Measurements from ENCODE around the gene SASH1. TPM values are rescaled to one million over a fixed set of nuclear protein-coding genes. Genes with fewer than 3 reads are reported as not detected.

SASH1 gene
- total and polyA plus RNA-seq, 5 donors: 14.1 to 33.2 (median 29.0) TPM

- Histone ChIP-seq H3K4me1 (ENCODE audit: control insufficient read depth, insufficient read depth, low read length) (no peaks in the 10 kb centered on the region), H3K27ac (ENCODE audit: low read length) (peak overlapping the region; percentile 4), H3K4me3 (ENCODE audit: low read length) (no peak overlapping the region), H3K27me3 (ENCODE audit: control insufficient read depth, insufficient read depth) (no peaks in the 10 kb centered on the region), H3K9me3 (ENCODE audit: control insufficient read depth, low read length) (no peaks in the 10 kb centered on the region)
- ATAC-seq: peak in 1 of 2 donors; percentile 25
- 69% methylated on average over 8 of the region's 8 CpGs for WGBS
- intact Hi-C loops (cut with DNase I): no loop called here
- DNase-seq: no peak
Measured at GRCh38 chr6:148524976-148525375, 182.3 kb downstream of the SASH1 start.

DNA sequence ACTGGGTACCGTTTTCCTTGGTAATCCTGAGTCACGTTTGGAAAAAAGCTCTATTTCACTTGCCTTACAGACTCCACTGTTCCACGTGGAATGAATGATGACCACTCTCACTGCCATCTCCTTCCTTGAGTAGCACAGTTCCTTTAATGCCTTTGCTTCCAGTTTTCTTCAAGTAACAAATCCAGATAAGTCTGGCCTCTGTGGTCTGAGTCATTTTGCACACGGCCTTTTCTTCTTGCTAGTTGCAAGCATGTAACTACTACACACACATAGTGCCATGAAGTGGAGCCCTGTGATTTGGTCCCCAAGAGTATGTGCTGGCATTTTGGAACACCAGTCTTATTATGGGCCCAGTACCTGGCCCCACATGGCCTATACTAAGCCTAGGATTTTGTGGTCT, 182.8 kb downstream of the SASH1 start:
- ATAC-seq: peak; percentile 34 to 48
- Histone ChIP-seq H3K27me3 (ENCODE audit: control insufficient read depth, insufficient read depth) (no peaks in the 10 kb centered on the region), H3K27ac (ENCODE audit: low read length) (no peak overlapping the region), H3K4me1 (ENCODE audit: control insufficient read depth, insufficient read depth, low read length) (no peaks in the 10 kb centered on the region), H3K4me3 (ENCODE audit: low read length) (no peak overlapping the region), H3K9me3 (ENCODE audit: control insufficient read depth, low read length) (no peaks in the 10 kb centered on the region)
- no peak for DNase-seq
- 66% methylated on average over 4 of the region's 4 CpGs for whole genome bisulfite sequencing
- intact Hi-C loops (cut with DNase I): no loop called here

DNA sequence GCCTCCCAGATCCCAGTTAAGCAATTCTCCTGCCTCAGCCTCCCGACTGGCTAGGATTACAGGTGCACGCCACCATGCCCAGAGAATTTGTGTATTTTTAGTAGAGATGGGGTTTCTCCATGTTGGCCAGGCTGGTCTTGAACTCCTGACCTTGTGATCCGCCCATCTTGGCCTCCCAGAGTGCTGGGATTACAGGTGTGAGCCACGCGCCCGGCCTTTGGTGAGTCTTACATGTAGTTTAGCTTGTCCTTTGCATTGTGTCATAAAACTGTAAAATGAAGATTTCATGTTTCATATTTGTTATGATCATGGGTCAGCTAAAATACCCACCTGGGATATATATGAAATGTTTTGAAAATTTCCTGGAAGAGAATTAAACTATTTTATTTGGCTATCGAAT, 183.5 kb downstream of the SASH1 start:
- Histone ChIP-seq H3K4me1 (ENCODE audit: control insufficient read depth, insufficient read depth, low read length) (no peaks in the 10 kb centered on the region), H3K27me3 (ENCODE audit: control insufficient read depth, insufficient read depth) (no peaks in the 10 kb centered on the region), H3K4me3 (ENCODE audit: low read length) (no peak overlapping the region), H3K9me3 (ENCODE audit: control insufficient read depth, low read length) (no peaks in the 10 kb centered on the region), H3K27ac (ENCODE audit: low read length) (no peak overlapping the region)
- ATAC-seq (no peak), DNase-seq (no peak)
- WGBS: 96% methylated on average over 7 of the region's 7 CpGs
- intact Hi-C loops (cut with DNase I): no loop called here

- Histone ChIP-seq H3K27ac (ENCODE audit: low read length) (no peak overlapping the region), H3K9me3 (ENCODE audit: control insufficient read depth, low read length) (no peaks in the 10 kb centered on the region), H3K4me3 (ENCODE audit: low read length) (no peak overlapping the region), H3K27me3 (ENCODE audit: control insufficient read depth, insufficient read depth) (no peaks in the 10 kb centered on the region), H3K4me1 (ENCODE audit: control insufficient read depth, insufficient read depth, low read length) (no peaks in the 10 kb centered on the region)
- ATAC-seq (no peak), DNase-seq (no peak)
- intact Hi-C loops (cut with DNase I): no loop called here
- WGBS: 56% methylated on average over 5 of the region's 5 CpGs
Measured at GRCh38 chr6:148528292-148528691, 185.7 kb downstream of the SASH1 start.

DNA sequence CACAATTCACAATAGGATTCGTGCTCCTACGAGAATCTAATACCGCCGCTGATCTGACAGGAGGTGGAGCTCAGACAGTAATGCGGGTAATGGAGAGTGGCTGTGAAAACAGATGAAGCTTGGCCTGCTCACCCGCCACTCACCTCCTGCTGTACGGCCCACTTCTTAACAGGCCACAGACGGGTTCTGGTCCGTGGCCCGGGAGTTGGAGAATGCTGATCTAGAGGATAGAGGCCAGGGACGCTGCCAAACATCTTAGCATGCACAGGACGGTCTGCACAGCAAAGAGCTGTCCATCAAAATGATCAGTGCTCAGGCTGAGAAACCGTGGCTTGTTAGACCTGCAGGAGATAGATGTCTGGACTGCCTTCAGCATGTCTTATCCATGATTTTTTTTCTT, 186.4 kb downstream of the SASH1 start:
- Histone ChIP-seq H3K27me3 (ENCODE audit: control insufficient read depth, insufficient read depth) (no peaks in the 10 kb centered on the region), H3K27ac (ENCODE audit: low read length) (no peak overlapping the region), H3K9me3 (ENCODE audit: control insufficient read depth, low read length) (no peaks in the 10 kb centered on the region), H3K4me3 (ENCODE audit: low read length) (no peak overlapping the region), H3K4me1 (ENCODE audit: control insufficient read depth, insufficient read depth, low read length) (no peaks in the 10 kb centered on the region)
- WGBS: 68% methylated on average over 13 of the region's 13 CpGs
- DNase-seq (peak in 1 of 3 donors; percentile 61), ATAC-seq (peak in 1 of 2 donors; percentile 6)
- intact Hi-C loops (cut with DNase I): no loop called here

- ATAC-seq (peak; percentile 54 to 78), DNase-seq (peak in 1 of 3 donors; percentile 65)
- Histone ChIP-seq H3K4me3 (ENCODE audit: low read length) (peak overlapping the region; percentile 18), H3K27ac (ENCODE audit: low read length) (peak overlapping the region; percentile 23), H3K27me3 (ENCODE audit: control insufficient read depth, insufficient read depth) (no peaks in the 10 kb centered on the region), H3K4me1 (ENCODE audit: control insufficient read depth, insufficient read depth, low read length) (no peaks in the 10 kb centered on the region), H3K9me3 (ENCODE audit: control insufficient read depth, low read length) (no peaks in the 10 kb centered on the region)
- intact Hi-C loops (cut with DNase I): no loop called here
- WGBS: 9% methylated on average over 8 of the region's 8 CpGs
Measured at GRCh38 chr6:148530394-148530953, 187.8 kb downstream of the SASH1 start.

DNA sequence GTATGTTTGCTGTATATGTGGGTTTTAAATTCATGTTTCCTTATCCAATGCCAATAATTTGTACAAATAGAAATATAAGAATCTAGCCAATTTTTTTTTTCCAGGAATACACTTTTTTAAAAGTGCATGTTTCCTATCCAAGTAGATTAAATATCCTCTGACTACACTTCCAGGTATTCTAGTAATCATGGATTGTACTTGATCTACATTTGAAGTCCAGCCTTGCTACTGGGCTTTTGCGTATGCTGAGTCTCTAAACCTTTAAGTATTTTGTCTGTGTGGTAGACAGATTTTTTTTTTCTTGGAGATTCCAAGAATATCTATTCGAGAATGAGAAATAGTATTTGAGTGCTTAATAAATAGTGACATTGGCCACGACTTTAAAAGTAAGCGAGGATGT, 188.3 kb downstream of the SASH1 start:
- H3K27ac ChIP-seq (ENCODE audit: low read length): no peak overlapping the region
- no peaks in the 10 kb centered on the region for H3K4me1 ChIP-seq (ENCODE audit: control insufficient read depth, insufficient read depth, low read length)
- WGBS: 71% methylated on average over 4 of the region's 4 CpGs
- no peak overlapping the region for H3K4me3 ChIP-seq (ENCODE audit: low read length)
- intact Hi-C loops (cut with DNase I): no loop called here
- no peak for DNase-seq
- peak in 1 of 2 donors; percentile 27 for ATAC-seq
- no peaks in the 10 kb centered on the region for H3K27me3 ChIP-seq (ENCODE audit: control insufficient read depth, insufficient read depth)
- no peaks in the 10 kb centered on the region for H3K9me3 ChIP-seq (ENCODE audit: control insufficient read depth, low read length)

- DNase-seq (no peak), ATAC-seq (no peak)
- intact Hi-C loops (cut with DNase I): no loop called here
- WGBS: 96% methylated on average over 13 of the region's 13 CpGs
- Histone ChIP-seq H3K9me3 (ENCODE audit: control insufficient read depth, low read length) (no peaks in the 10 kb centered on the region), H3K4me3 (ENCODE audit: low read length) (no peak overlapping the region), H3K27ac (ENCODE audit: low read length) (no peak overlapping the region), H3K4me1 (ENCODE audit: control insufficient read depth, insufficient read depth, low read length) (no peaks in the 10 kb centered on the region), H3K27me3 (ENCODE audit: control insufficient read depth, insufficient read depth) (no peaks in the 10 kb centered on the region)
Measured at GRCh38 chr6:148532698-148533097, 190.1 kb downstream of the SASH1 start.

DNA sequence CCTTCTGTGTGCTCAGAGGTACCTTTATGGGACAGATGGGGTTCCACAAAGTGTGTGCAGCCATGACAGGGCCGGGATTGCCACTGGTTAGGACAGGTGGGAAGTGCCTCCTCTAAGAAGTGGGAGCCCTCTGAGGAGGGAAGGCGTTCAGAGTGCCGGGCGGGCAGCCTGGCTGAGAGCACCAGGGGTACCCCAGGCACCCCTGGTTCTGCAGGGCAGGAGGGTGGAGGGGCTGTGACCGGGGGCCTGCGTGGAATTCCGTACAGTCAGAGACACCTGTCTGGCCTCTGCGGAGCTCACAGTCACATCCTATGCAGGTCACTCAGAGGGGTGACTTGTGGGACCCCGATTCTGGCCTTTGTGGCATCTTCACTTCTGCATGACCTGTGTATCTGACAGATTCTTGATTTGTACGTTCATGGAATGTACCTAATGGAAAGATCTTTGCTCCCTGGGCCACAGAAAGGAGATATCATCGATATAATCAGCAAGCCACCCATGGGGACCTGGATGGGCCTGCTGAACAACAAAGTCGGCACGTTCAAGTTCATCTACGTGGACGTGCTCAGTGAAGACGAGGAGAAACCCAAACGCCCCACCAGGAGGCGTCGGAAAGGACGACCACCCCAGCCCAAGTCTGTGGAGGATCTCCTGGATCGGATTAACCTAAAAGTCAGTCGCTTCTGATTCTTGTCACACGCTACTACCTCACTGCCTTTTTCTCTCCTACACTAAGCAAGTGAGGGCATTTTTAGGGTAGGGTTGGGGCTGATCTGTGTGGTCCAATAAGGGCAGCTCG, 190.9 kb downstream of the SASH1 start:
- no peak for ATAC-seq
- WGBS: 91% methylated on average over 24 of the region's 24 CpGs
- no peak for DNase-seq
- no peak overlapping the region for H3K4me3 ChIP-seq (ENCODE audit: low read length)
- no peak overlapping the region for H3K27ac ChIP-seq (ENCODE audit: low read length)
- H3K27me3 ChIP-seq (ENCODE audit: control insufficient read depth, insufficient read depth): no peaks in the 10 kb centered on the region
- no peaks in the 10 kb centered on the region for H3K9me3 ChIP-seq (ENCODE audit: control insufficient read depth, low read length)
- H3K4me1 ChIP-seq (ENCODE audit: control insufficient read depth, insufficient read depth, low read length): no peaks in the 10 kb centered on the region
- intact Hi-C loops (cut with DNase I): no loop called here

- intact Hi-C loops (cut with DNase I): no loop called here
- peak in 1 of 2 donors; percentile 26 for ATAC-seq
- H3K27ac ChIP-seq (ENCODE audit: low read length): peak overlapping the region; percentile 44
- H3K27me3 ChIP-seq (ENCODE audit: control insufficient read depth, insufficient read depth): no peaks in the 10 kb centered on the region
- no peak for DNase-seq
- no peaks in the 10 kb centered on the region for H3K9me3 ChIP-seq (ENCODE audit: control insufficient read depth, low read length)
- H3K4me3 ChIP-seq (ENCODE audit: low read length): no peak overlapping the region
- WGBS: 83% methylated on average over 6 of the region's 6 CpGs
- H3K4me1 ChIP-seq (ENCODE audit: control insufficient read depth, insufficient read depth, low read length): no peaks in the 10 kb centered on the region
Measured at GRCh38 chr6:148534871-148535270, 192.2 kb downstream of the SASH1 start.

- Histone ChIP-seq H3K4me1 (ENCODE audit: control insufficient read depth, insufficient read depth, low read length) (no peaks in the 10 kb centered on the region), H3K4me3 (ENCODE audit: low read length) (no peak overlapping the region), H3K27ac (ENCODE audit: low read length) (no peak overlapping the region), H3K27me3 (ENCODE audit: control insufficient read depth, insufficient read depth) (no peaks in the 10 kb centered on the region), H3K9me3 (ENCODE audit: control insufficient read depth, low read length) (no peaks in the 10 kb centered on the region)
- 83% methylated on average over 7 of the region's 7 CpGs for WGBS
- intact Hi-C loops (cut with DNase I): no loop called here
- ATAC-seq: no peak
- DNase-seq: no peak
Measured at GRCh38 chr6:148535381-148535780, 192.7 kb downstream of the SASH1 start.
